ENCODE measurements around the gene LDLRAD4.

The LDLRAD4 gene

DNA sequence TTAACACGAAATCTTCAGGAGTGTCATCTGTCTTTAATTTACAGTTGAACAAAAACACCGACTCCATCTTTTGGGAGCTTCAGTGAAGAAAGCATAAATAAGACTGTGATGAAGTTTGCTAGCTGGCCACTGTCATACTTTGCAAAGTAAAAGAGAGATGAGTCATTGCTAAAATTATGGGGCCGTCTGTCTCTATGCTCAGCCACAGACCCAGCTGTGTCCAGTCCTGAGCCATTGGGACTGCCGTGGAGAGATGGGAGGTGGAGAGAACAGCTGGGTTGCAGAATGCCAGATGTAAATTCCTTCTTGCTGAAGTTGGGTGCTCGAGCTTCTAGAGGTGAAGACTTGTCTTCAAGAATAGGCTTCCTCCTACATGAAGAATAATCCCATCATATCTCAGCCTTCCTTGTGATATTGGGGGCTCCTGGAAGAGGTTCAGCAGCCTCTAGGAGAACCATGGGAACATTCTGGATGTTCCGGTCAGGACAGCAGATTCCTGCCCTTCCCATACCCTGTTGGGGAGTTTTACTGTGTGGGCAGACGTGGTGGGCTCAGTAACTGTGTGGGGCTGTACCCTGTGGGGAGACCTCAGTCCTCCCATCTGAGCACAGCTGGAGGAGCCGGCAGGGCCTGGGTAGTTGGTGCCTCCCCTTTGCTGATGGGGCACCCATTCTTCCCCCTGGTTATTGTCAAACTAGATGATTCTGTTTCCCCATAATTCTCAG is 71.1 kb downstream of the LDLRAD4 start:
- no peak for DNase-seq

DNA sequence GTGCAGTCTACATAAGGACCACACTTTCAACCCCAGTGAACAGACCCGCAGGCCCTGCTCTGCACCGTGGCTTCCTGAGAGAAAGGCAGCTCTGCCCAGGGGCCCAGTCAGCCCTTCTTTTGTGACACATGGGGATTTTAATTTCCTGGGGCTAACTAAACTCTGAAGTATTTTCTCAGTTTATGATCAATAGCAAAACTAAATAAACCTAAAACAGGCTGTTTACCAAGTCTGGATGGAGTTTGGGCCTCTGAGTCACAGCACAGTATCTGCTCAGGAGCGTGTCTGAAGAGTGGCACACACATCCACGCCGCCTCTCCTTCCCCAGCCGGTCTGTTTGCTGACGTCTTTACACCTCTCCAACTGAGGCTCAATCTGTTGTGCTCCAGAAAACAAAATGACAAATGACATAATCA is 72.3 kb downstream of the LDLRAD4 start:
- no peak for DNase-seq

DNA sequence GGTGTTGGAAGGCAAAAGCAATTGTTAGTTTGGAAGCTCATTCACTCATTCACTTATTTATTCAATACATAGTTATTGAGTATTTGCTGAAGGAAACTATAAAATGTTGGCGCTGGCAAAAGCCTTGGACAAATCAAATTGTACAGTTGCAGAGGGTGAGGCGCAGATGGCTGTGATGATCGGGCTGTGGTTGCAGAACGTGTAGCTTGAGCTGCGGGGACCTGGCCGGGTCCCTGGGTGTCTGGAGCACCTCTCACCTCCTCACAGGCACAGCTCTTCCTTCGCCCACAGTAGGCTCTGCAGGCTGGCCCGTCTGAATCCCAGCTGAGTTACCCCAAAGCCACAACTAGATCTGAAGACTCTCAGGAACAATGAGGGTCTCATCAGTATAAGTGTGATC is 72.7 kb downstream of the LDLRAD4 start:
- DNase-seq: no peak

DNA sequence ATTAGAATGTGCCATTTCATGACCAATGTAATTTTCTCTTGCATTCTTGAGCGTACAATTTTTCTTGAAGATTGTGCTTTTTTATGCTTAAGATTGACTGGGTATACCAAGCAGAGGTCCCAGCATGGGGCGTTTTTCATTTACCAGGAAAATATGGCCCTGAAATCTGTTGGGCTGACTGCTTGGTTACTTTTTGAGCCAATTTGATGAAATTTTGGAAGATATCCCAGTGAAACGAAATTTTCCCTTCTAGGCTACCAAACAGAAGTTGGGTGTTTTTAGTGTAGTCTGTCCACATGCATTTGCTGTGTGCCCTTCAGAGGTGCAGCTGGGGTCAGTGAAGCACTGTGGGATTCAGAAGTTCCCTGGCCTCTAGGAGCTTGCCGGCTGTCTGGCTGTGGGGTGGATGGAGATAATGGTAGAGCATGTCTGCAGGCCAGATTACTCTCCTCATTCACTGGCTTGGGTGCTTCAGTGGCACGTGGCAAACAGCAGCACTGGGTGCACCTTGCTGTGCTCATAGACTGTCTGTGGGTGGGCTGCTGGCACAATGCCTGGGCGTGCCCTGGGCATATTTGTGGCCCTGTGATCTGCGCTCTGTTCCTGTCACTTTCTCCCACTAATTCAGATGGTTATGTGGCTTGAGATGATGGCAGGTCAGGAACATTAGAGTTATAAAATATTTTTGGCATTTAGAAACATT is 73.3 kb downstream of the LDLRAD4 start:
- no peak for DNase-seq

DNA sequence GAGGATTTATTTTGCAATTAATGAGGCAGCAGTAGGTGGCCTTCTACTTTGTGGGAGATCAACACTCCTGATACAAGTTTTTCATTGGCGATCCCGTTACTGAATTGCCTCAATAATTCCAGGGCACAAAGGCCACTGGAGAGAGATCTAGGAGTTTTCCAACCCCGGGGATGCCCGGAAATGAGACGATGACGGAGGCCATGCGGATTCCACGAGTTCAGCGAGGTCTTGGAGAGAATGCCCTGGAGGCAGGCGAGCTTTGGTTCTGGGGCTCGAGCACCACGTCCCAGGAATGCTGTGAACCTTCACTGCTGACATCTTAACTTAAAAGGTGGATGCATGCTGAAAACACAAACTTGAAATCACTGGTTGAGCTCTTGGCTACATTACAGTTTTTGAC is 74.2 kb downstream of the LDLRAD4 start:
- DNase-seq: no peak

DNA sequence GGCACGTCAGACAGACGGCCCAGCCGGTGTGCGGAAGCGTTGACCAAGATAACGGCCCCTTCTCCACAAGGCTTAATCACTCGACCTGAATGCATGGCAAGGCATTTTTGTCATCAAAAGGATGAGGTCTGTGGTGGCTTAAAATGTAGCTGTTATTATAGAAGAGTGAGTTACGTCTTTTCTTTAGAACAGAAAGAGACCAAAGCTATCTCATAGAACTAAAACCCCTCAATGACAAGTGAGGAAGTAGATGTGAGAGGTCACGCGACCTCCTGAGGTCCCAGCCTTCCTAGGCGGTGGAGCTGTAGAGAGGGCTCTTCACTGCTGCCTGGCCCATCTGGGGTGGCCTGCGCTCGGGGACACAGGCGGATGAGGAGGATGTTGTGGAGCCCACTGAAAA is 75.7 kb downstream of the LDLRAD4 start:
- no peak for DNase-seq

DNA sequence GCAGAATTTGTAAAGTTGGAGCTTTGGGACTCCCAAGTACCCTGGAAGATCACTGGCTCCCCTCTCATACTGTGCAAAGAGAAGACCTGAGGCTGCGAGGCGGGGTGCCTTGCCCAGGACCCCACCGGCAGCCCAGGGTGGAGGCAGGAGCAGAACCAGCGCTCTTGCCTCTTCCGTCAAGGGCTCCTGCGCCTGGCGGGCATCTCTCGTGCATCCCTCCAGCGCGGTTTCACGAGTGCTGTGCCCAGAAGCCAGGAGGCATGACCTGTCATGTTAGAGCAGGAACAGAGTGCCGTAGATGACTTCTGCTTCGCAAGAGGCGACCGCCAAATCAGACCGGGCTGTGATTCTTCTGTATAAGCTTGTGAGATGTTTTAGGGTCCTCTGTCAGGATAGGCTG is 77.3 kb downstream of the LDLRAD4 start:
- no peak for DNase-seq

DNA sequence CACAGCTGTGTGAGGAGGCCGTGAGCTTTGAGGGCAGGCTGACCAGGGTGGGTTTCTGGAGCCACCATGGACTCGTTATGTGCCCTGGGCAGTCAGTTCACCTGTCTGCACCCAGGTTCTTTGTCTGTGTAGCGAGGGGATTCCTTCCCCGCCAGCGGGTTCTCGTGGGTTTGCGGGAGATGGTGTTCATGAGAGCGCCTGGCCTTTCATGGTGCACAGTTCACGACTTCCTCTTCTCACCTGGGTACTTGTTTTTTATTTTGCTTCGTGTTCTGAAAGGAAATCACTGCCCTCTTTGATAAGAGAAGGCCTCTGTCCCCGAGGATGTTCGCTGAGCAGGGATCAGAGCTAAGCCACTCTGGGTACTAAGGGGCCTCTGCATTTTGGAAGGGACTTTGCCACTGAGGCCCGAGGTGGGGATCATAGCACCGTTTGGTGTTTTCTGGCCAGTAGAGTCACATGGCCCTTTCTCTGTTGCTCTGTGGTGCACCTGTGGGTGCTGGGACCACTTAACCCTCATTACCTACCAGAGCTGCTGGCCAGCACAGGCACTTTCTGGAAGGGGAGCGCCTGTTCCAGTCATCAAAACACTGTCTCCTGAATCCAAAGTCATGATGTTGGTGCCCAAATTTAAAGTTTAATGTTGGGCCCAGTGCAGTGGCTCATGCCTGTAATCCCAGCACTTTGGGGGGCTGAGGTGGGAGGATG is 78.5 kb downstream of the LDLRAD4 start:
- DNase-seq: no peak

DNA sequence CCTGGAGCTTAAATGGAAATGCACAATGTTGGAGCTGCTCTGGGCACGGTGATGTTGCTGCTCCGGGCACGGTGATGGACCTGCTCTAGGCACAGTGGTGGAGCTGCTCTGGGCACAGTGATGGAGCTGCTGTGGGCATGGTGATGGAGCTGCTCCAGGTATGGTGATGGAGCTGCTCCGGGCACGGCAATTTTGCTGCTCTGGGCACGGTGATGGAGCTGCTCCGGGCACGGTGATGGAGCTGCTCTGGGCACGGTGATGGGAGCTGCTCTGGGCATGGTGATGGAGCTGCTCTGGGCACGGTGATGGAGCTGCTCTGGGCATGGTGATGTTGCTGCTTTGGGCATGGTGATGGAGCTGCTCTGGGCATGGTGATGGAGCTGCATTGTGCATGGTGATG is 79.7 kb downstream of the LDLRAD4 start:
- no peak for DNase-seq

DNA sequence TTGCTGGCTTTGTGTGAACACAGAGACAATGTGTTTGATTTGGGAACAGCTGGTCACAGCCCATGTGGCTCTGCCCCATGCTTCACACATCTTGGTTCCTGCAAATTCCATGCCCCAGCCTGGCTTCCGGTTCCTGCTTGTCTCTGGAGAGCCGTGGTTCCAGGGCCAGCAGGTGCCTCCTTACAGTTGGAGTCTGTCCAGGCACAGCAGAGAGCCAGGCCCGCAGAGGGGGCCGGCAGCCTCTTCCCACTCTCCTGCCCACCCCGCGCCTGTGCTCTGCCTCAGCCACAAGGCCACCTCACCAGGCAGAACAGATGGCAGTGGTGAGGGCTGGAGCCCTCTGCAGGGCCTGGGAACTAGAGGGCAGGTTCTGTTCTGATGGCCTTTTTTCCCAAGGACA is 81.5 kb downstream of the LDLRAD4 start:
- DNase-seq: peak; percentile 84

DNA sequence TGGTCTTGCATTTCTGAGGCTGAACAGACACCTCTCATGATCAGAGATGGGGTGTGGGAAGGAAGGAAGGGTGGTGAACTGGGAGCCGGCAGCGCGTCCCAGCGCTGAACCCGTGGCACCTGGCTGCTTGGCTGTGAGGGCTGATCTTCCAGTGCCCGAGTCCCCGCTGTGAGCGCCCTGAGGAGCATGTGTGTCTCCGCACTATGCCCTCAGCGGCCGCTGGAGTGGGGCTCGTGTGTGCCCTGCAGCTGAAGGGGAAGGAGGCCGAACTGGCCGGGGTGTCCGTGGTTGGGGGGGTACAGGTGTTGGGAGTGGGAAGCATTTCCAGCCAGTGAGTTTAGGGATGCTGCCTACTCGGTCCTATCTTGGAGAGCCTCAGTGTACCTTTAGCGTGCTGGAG is 82.2 kb downstream of the LDLRAD4 start:
- no peak for DNase-seq

DNA sequence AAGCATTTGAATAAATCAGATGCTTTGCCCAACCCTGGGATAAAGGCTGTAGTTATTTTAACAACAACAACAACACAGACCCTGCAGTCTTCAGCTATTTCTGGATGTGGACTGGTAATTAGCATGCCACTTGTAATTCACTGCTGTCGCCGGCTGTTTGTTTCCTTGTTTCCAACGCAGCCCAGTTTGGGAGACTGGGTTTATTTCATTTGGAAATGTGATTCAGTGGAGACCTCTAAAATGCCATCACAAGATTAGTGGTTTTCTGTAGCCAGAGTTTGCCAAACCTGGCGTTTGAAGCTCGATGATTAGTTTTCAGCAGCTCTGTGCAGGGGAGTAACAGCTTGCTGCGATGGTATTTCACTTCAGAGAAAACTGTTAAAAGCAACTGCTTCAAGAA is 83.5 kb downstream of the LDLRAD4 start:
- DNase-seq: no peak

DNA sequence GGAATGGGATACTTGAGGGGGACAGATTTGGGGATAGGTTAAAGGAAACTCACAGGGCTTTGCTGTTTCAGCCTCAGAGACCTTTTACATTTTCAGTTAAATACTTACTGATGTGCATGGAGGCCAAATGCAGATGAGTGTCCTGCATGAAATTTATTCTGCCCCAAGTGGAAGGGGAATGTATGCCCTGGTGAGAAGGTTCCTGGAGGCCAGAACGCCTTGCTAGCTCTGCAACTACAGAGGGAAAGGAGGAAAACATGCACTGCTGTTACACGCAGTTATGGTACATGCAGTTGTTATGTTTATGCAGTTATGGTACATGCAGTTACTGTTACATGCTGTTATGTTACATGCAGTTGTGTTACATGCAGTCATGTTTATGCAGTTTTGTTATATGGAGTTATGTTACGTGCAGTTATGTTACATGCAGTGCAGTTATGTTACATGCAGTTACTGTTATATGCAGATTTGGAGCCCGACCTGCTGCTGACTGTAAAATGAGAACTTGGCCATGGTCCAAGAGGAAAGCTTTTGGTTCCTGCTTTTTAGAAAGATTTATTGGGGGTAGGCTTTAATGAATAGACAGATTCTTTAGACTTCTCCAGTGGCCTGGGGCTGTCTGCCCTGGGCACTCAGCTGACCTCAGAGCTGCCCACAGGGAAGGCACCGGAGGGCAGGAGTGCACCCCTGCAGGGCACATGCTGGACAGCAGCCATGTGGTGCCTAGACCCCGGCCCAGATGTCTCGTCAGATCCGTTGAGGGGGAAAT is 84.1 kb downstream of the LDLRAD4 start:
- peak; percentile 9 for DNase-seq

DNA sequence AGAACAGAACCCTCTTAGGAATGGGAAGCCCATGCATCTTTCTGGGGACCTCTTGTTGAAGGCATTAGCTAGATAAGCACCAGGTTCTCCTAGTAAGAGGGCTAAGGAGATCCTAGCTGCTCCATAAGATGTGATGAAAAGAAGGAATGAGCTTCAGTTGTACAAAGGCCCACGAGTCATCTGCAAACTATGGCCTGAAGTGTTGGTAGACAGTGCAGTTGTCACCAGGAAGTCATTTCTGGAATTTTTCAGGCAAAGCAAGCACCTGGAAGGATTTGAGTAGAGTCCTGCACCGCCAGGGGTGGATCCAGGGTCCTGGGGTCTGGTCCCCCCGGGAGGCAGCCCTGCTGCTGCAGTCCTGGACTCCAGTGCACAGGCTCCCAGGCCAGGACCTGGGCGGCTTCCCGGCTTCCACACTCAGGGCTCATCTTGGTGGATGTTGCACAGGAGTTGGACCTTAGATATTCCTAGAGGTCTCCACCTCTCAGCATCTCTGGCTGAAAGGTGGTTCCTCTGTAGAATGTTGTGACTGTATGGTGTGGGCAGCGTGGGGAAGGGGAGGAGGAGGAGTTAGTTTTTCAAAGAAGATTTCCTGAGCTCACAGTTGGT is 85.3 kb downstream of the LDLRAD4 start:
- DNase-seq: no peak

DNA sequence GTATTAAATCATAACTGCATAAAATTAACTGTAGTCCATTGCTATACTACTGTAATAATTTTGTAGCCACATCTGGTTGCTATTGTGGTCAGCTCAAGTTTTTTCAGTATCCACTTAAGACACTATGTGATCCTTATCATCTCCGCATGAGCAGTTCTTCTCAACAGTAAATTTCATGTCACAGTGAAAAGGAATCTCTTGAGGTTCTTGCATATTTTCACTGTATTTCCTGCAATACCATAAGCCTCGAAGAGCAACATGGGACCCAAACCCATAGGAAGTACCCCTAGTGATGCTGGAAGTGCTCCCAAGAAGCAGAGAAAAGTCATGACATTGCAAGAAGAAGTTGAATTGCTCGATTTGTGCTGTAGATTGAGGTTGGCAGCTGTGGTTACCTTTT is 86.7 kb downstream of the LDLRAD4 start:
- no peak for DNase-seq

DNA sequence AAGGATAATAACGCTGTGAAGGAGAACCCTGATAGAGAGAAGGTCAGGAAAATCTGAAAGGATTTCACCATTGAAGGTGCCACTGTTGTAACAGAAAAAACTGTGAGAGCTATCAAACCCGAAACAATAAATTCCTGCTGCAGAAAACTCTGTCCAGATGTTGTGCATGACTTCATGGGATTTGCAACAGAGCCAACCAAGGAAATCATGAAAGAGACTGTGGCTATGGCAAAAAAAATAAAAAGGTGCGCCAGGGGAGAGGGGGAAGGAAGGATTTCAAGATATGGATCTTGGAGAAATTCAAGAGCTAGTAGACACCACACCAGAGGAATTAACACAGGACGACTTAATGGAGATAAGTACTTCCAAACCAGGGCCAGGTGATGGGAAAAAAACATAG is 88.0 kb downstream of the LDLRAD4 start:
- DNase-seq: no peak

DNA sequence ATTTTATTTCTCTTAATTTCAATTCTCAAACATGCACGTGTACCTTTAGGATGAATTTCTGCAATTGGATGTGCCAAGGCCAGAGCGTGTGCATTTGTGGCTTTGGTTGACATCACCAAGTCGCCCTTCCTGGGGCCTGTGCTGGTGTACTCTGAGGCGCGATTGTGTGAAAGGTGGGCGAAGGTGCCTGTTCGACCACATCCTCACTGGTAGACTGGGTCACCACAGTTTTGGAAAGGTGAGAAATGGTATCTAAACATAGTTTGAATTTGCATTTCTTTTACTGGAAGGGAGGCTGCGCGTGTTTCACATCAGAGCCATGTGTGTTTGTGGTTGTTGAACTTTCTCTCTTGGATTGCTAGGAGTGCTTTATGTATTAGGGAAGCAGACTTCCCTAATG is 89.8 kb downstream of the LDLRAD4 start:
- no peak for DNase-seq

DNA sequence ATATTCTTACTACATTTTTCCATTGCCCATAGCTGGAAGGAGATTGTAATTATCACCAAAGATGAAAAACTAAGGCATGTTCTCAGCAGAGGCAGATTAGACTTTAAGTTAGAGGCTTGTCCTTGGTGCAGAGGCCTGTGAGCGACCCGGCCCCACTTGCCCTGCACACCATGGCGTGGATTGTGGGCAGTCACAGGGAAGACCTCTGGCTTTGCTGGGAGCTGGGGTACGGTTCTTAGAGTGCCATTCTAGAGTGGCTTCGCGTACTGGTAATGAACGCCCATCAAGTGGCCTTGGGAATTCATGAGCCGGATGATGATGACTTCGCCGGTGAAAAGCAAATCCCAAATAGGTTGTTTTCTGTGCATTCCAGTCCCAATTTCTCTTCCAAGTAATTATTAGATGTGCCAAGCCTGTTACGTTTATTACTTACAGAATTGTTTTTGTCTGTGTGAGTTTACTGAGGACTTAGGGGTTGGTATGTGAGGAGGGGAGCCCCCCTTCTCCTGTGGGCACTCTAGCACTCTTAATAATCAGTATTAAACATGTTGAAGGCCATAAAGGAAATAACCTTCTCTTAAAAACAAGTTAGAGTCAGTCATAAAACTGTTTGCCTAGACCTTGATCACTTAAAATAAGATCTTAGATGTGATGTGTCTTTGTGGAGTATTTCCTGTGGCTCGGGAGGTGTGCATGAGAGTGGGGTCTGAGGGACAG is 90.6 kb downstream of the LDLRAD4 start:
- DNase-seq: no peak

DNA sequence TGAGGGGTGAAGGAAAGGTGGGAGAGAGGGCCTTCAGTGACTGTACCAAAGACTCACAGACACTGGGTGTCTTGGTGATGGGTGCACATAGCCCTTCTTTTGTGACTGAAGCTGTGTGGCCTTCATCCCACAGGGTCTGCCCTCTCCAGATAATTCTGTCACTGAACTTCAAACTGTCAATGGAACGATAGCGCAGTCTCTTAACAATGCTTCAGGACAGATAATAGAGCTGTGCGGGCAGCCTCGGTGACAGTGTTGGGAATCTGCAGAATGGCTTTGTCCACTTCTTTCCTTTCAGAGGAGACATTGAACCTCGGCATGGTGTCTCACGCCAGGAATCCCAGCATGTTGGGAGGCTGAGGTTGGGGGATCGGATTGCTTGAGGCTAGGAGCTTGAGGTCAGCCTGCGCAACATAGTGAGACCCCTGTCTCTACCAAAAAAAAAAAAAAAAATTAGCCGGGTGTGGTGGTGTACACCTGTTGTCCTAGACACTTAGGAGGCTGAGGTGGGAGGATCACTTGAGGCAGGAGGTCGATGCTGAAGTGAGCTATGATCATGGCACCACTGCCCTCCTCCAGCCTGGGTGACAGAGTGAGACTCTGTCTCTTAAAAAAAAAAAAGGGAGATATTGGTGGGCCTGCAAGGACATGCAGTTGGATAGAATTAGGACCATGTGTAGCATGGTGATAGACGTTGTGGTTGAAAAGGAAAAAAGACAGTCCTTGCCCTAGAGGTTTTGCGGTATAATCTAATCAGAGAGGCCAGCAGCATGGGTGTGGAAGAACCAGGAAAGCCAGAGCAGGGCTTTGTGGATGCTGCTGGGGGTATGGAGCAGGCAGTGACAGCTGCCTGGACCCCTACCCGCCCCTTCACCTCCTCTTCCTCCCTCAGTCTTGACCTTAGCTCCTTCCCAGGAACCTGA is 91.4 kb downstream of the LDLRAD4 start:
- DNase-seq: no peak

DNA sequence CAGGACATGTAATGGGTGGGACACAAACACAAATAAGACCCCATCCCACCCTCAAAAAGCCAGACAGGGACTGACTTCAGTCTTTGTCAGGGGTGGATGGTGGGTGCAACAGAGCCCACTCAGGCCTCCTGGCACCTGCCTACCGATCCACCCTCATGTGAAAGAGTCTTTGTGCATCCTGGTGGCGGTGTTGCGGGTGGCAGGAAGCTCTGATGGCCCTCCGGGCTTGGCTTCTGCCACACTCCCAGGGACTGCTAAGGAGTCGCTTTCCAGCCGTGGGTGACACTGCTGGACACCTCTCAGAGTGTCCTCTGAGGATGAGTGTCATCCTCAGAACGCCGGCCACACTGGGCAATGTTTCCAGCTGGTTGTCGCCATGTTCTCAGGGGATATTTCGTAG is 92.6 kb downstream of the LDLRAD4 start:
- no peak for DNase-seq

DNA sequence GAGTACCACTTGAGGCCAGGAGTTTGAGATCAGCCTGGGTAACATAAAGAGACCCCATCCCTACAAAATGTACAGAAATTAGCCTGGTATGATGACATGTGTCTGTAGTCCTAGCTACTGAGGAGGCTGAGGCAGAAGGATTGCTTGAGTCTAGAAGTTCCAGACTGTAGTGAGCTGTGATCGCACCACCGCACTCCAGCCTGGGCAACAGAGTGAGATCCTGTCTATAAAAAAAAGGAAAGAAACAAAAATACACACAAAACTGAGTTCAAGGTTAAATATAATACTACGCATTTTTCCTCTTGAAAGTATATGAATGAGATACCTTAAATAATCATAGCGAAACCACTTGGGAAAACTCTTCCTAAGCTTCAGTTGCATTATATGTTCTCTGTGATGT is 94.0 kb downstream of the LDLRAD4 start:
- DNase-seq: no peak

All from DMS 273 treated with DMSO at 0.1 percent for 48 hours (cell line).